ENCODE measurements around the gene ZNF496. TPM values are rescaled to one million over a fixed set of nuclear protein-coding genes. Genes with fewer than 3 reads are reported as not detected.
"Not testable (repeated sequence)": the region's sequence is repeated elsewhere in the genome, so short reads cannot be mapped to it uniquely, and the experiment has no call there.

Gene ZNF496
- 64.2 and 65.5 TPM in 2 replicates for total RNA-seq
- long read RNA-seq, full-length matches to known transcripts, result 2 of 29 reads
- long read RNA-seq, partial matches to known transcripts, result 2 of 29 reads
- long read RNA-seq, other reads (novel, unspliced or antisense), result 25 of 29 reads

DNA sequence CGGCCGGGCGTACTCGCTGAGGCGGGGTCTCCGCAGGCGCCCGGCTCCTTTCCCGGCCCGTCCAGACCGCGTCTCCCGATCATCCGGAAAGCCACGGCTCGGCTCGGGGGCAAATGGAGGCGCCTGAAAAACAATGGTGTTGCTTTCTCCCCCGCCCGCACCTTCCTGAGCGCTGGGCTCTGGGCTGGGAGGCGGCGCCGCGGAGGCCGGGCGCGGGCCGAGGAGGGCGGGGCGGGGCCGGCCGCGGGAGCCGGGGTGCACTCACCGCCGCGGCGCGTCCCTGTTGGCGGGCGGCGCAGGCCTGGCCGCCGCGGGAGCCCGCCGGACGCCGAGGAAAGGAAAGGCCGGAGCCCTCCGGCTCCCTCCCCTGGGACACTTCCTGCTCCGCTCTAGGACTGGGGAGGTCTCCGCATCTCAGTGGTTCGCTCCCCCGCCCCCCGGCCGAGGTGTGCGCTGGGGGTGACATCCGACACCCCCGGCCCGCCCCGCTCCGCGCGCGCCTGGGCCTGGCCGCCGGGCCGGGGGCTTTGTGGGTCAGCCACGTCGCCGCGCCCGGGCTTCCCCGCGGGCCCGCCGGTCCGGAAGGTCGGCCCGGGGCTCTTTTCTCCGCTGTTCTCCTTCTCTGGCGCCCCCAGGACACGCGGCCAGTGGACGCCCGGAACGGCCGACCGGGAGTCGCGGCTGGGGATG lies at the start of gene ZNF496:
ZNF496 (minus strand) TSS at position 343 of the 690 bp plus-strand sequence. CDS start 2,289 bp downstream, outside the sequence.
- DNase-seq (ENCODE audit: low read depth, low spot score), result peak; percentile 75
- Mint-ChIP-seq H3K27me3 (ENCODE audit: low read depth) (no peaks in the 10 kb centered on the region), H3K9me3 (no peaks in the 10 kb centered on the region), H3K36me3 (ENCODE audit: low read depth) (peaks cover 27% of the 10 kb centered on the region), H3K4me3 (peak within 1 kb of the TSS; percentile 92), H3K4me1 (peaks cover 52% of the 10 kb centered on the region), H3K27ac (ENCODE audit: unreplicated experiment) (peak within 1 kb of the TSS; percentile 87)
- TF ChIP-seq, protein P1, sequence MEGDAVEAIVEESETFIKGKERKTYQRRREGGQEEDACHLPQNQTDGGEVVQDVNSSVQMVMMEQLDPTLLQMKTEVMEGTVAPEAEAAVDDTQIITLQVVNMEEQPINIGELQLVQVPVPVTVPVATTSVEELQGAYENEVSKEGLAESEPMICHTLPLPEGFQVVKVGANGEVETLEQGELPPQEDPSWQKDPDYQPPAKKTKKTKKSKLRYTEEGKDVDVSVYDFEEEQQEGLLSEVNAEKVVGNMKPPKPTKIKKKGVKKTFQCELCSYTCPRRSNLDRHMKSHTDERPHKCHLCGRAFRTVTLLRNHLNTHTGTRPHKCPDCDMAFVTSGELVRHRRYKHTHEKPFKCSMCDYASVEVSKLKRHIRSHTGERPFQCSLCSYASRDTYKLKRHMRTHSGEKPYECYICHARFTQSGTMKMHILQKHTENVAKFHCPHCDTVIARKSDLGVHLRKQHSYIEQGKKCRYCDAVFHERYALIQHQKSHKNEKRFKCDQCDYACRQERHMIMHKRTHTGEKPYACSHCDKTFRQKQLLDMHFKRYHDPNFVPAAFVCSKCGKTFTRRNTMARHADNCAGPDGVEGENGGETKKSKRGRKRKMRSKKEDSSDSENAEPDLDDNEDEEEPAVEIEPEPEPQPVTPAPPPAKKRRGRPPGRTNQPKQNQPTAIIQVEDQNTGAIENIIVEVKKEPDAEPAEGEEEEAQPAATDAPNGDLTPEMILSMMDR (conservative IDR thresholded peaks at IDR 0.05), result no peak

DNA sequence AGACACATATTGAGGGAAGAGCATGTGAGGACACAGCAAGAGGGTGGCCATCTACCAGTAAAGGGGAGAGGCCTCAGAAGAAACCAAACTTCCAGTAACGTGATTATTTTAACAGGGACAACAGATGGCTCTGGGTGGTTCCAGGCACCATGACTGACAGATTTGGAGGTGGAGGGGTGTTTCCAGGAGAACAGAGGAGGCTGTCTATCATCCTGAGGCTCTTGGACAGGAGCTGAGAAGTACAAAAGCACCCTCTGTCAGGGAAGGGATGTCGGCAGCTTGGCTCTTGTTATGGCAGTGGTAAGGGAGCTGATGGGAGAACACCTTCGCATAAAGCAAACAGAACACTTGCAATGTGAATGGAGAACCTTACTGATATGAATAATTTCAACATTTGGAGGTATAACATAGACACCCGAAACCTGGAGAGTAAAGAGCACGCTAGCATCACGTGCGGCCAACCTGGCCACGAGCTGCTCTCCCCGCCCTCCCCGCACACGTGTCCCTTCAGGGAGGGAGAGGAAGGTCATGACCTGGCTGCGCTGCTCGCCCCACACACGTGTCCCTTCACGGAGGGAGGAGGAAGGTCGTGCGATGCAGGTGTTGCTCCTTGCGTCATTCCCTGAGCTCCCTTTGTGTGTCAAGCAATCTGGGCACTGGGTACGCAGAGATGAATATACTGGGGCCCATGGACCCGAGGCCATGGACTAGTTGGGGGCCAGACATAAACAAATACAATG lies 46.8 kb upstream of the ZNF496 start:
- peaks cover 3% of the 10 kb centered on the region for H3K9me3 Mint-ChIP-seq
- H3K4me3 Mint-ChIP-seq, result no peak overlapping the region
- H3K36me3 Mint-ChIP-seq (ENCODE audit: low read depth), result peaks cover 4% of the 10 kb centered on the region
- H3K4me1 Mint-ChIP-seq, result peaks cover 54% of the 10 kb centered on the region
- DNase-seq (ENCODE audit: low read depth, low spot score), result no peak
- H3K27ac Mint-ChIP-seq (ENCODE audit: unreplicated experiment), result no peak overlapping the region
- H3K27me3 Mint-ChIP-seq (ENCODE audit: low read depth), result peaks cover 14% of the 10 kb centered on the region
- TF ChIP-seq, protein P1 (conservative IDR thresholded peaks at IDR 0.05), result no peak

DNA sequence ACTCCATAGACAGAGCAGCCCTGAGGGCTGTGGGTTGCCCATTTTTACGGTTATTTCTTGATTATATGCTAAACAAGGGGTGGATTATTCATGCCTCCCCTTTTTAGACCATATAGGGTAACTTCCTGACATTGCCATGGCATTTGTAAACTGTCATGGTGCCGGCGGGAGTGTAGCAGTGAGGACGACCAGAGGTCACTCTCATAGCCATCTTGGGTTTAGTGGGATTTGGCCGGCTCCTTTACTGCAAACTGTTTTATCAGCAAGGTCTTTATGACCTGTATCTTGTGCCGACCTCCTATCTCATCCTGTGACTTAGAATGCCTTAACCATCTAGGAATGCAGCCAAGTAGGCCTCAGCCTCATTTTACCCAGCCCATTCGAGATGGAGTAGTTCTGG lies 46.0 kb upstream of the ZNF496 start:
- H3K4me3 Mint-ChIP-seq; H3K9me3 Mint-ChIP-seq; H3K36me3 Mint-ChIP-seq (ENCODE audit: low read depth); DNase-seq (ENCODE audit: low read depth, low spot score): not testable (repeated sequence)
- peaks cover 51% of the 10 kb centered on the region for H3K4me1 Mint-ChIP-seq
- H3K27me3 Mint-ChIP-seq (ENCODE audit: low read depth), result peaks cover 14% of the 10 kb centered on the region
- peak overlapping the region; percentile 78 for H3K27ac Mint-ChIP-seq (ENCODE audit: unreplicated experiment)

DNA sequence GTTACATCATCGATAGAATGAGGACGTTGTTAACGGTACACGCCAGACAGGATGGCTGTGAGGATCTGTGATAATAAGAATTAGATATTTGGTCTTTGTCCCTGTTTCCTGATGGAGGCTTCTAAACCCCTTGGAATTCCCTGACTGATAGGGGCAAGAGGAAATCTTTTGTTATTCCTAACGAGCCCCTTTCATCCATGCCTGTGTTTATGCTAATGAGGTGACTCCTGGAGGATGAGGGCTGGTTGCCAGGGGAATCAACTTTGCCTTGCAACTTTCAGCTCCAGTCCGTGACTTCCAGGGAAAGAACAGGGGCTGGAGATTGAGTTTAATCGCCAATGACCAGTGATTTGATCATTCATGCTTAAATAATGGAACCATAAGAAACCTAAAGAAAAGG lies 45.0 kb upstream of the ZNF496 start:
- H3K9me3 Mint-ChIP-seq, result peaks cover 3% of the 10 kb centered on the region
- peak overlapping the region; percentile 88 for H3K27ac Mint-ChIP-seq (ENCODE audit: unreplicated experiment)
- DNase-seq (ENCODE audit: low read depth, low spot score), result peak; percentile 16
- peaks cover 53% of the 10 kb centered on the region for H3K4me1 Mint-ChIP-seq
- peaks cover 14% of the 10 kb centered on the region for H3K27me3 Mint-ChIP-seq (ENCODE audit: low read depth)
- peaks cover 4% of the 10 kb centered on the region for H3K36me3 Mint-ChIP-seq (ENCODE audit: low read depth)
- TF ChIP-seq, protein P1 (conservative IDR thresholded peaks at IDR 0.05), result no peak
- H3K4me3 Mint-ChIP-seq, result peak overlapping the region; percentile 32

DNA sequence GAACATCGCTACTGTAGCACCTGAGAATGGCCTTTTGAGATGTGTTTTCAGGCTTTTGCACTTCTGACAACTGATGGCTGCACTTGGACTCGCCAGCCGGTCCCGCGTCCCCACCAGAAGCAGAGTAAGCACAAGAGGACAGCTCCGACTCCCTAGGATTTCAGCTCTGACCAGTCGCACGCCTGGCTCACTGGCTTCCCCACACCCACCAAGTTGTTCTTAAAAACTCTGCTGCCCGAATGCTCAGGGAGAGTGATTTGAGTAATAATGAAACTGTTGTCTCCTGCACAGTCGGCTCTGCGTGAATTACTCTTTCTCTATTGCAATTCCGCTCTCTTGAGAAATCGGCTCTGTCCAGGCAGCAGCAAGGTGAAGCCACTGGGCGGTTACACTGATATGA lies 44.1 kb upstream of the ZNF496 start:
- DNase-seq (ENCODE audit: low read depth, low spot score), result no peak
- Mint-ChIP-seq H3K9me3 (peaks cover 3% of the 10 kb centered on the region), H3K4me3 (no peak overlapping the region), H3K4me1 (peaks cover 53% of the 10 kb centered on the region), H3K27me3 (ENCODE audit: low read depth) (peaks cover 14% of the 10 kb centered on the region), H3K27ac (ENCODE audit: unreplicated experiment) (no peak overlapping the region), H3K36me3 (ENCODE audit: low read depth) (peaks cover 4% of the 10 kb centered on the region)
- TF ChIP-seq, protein P1 (conservative IDR thresholded peaks at IDR 0.05), result no peak

DNA sequence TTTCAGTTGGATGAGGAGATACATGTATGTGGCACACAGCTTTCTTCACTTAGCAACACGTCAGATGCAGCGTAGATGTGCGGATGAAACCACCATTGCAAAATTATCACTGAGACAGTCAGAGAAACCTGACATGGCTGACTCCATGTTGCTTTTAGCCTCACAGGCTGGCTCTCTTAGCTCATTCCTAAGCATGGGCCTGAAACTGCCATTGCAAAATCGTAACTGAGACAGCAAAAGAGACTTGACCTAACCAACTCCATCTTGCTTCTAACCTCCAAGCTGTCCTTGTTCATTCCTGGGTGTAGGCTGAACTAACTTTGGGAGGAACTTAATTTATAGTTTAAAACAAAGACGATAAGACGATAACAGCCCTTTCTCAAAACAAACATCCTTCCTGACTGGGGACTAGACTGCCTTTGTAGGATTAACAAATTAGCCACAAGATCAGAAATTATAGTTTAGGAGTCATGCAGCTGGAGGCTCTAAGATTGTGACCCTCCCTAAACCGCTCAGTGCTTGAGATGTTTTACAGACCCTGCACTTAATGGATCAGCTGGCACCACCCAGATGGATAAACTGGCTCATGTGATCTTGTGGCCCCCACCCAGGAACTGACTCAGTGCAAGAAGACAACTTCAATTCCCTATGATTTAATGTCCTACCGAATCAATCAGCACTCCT lies 43.1 kb upstream of the ZNF496 start:
- not testable (repeated sequence) for H3K27ac Mint-ChIP-seq (ENCODE audit: unreplicated experiment); H3K4me3 Mint-ChIP-seq

More for the DNA sequence above, 43.1 kb upstream of the ZNF496 start:
- not testable (repeated sequence) for H3K9me3 Mint-ChIP-seq; DNase-seq (ENCODE audit: low read depth, low spot score); H3K36me3 Mint-ChIP-seq (ENCODE audit: low read depth)
- H3K27me3 Mint-ChIP-seq (ENCODE audit: low read depth), result peaks cover 14% of the 10 kb centered on the region
- peaks cover 52% of the 10 kb centered on the region for H3K4me1 Mint-ChIP-seq
